B cell (primary cell): ENCODE results near the gene KDELR3. TPM values are rescaled to one million over a fixed set of nuclear protein-coding genes. Genes with fewer than 3 reads are reported as not detected.
A peak's percentile ranks its signal among the peaks of the same experiment; 100 is the strongest.

ENCODE experiments used
- ATAC-seq: fragments of 200-7000 bp; cut with Tn5 transposase; one replicate; pipeline ENCODE4 v1.10.0; 2021; ENCODE audit warnings: low read depth, mild to moderate bottlenecking, moderate number of reproducible peaks, moderate library complexity
- CTCF ChIA-PET: fragments of 350-600 bp; sonication (Branson Sonifier 250); formaldehyde crosslinking; loops from one replicate; lab custom pipeline; 2021; ENCODE audit warnings: antibody characterized with exemption, inconsistent platforms; lab: Charles Lee
- POLR2A ChIA-PET: fragments of 350-600 bp; sonication (Branson Sonifier 250); formaldehyde crosslinking; loops from one replicate; lab custom pipeline; 2021; ENCODE audit warnings: antibody characterized with exemption; lab: Charles Lee
- DNase-seq: peaks from one replicate; pipeline ENCODE4 v3.0.0; 2013
- H2AFZ ChIP-seq: 2 replicates; pipeline ENCODE4 v1.6.1; 2012; ENCODE audit warnings: mild to moderate bottlenecking, low read depth, low read length; ENCODE audit not compliant: insufficient read depth, poor library complexity, severe bottlenecking
- H3K27ac ChIP-seq, 2 donors: 1 replicate in 1 of 2; 2 replicates in 1 of 2; pipeline ENCODE4 v1.5.1; 2012 to 2013; ENCODE audit warnings: low read length in 2 of 2, mild to moderate bottlenecking in 2 of 2, moderate library complexity in 1 of 2
- H3K27me3 ChIP-seq, 4 experiments: fragments of 200-600 bp in 1 of 4; sonication (generic) in 1 of 4; replicated peaks in 1 of 4; 1 replicate in 2 of 4; 2 replicates in 2 of 4; pipeline versions ENCODE4 v1.6.1 to v1.7.0; 2013 to 2016; ENCODE audit warnings: low read length in 3 of 4, mild to moderate bottlenecking in 2 of 4, mixed read lengths in 1 of 4, moderate library complexity in 1 of 4; ENCODE audit not compliant: insufficient read depth in 4 of 4, control insufficient read depth in 3 of 4; ENCODE audit errors: control extremely low read depth in 1 of 4
- H3K36me3 ChIP-seq, 2 experiments: replicated peaks in 1 of 2; 1 replicate in 1 of 2; 2 replicates in 1 of 2; pipeline versions ENCODE4 v1.6.1 to v1.7.1; 2013; ENCODE audit warnings: low read length in 1 of 2; ENCODE audit not compliant: insufficient read depth in 2 of 2, control insufficient read depth in 1 of 2; ENCODE audit errors: control extremely low read depth in 1 of 2, extremely low read depth in 1 of 2
- H3K4me1 ChIP-seq, 2 donors: fragments of 200-600 bp in 1 of 2; sonication (generic) in 1 of 2; 1 replicate in 1 of 2; 2 replicates in 1 of 2; pipeline versions ENCODE4 v1.5.1 to v1.6.1; 2013 to 2017; ENCODE audit warnings: low read length in 2 of 2; ENCODE audit not compliant: control insufficient read depth in 2 of 2, insufficient read depth in 2 of 2
- H3K4me2 ChIP-seq: replicated peaks from 2 replicates; pipeline ENCODE3; 2012; ENCODE audit warnings: mild to moderate bottlenecking, low read depth, low read length; ENCODE audit not compliant: poor library complexity, severe bottlenecking
- H3K4me3 ChIP-seq, 5 experiments: fragments of 200-600 bp in 1 of 5; sonication (generic) in 1 of 5; 1 replicate in 3 of 5; 2 replicates in 2 of 5; pipeline versions ENCODE4 v1.5.1 to v1.7.0; 2011 to 2016; ENCODE audit warnings: low read length in 4 of 5, mild to moderate bottlenecking in 4 of 5, low read depth in 2 of 5, control low read depth in 1 of 5, moderate library complexity in 1 of 5; ENCODE audit not compliant: insufficient read depth in 1 of 5; ENCODE audit errors: control extremely low read depth in 1 of 5, extremely low read depth in 1 of 5
- H3K79me2 ChIP-seq: fragments of 200-600 bp; sonication (generic); one replicate; pipeline ENCODE4 v1.6.0; 2016; ENCODE audit warnings: low read length; ENCODE audit not compliant: control insufficient read depth, insufficient read depth
- H3K9ac ChIP-seq: fragments of 200-600 bp; sonication (generic); 2 replicates; pipeline ENCODE4 v1.6.1; 2017; ENCODE audit warnings: mild to moderate bottlenecking, low read length, moderate library complexity
- H3K9me3 ChIP-seq, 3 donors: one replicate each; pipeline versions ENCODE4 v1.6.1 to v1.7.1; 2013; ENCODE audit warnings: low read length in 2 of 3; ENCODE audit not compliant: control insufficient read depth in 2 of 3, insufficient read depth in 1 of 3; ENCODE audit errors: control extremely low read depth in 1 of 3
- H4K20me1 ChIP-seq: 2 replicates; pipeline ENCODE4 v1.6.0; 2012; ENCODE audit warnings: mild to moderate bottlenecking, low read length; ENCODE audit not compliant: insufficient read depth, control insufficient read depth, poor library complexity, severe bottlenecking
- H3K27ac Mint-ChIP-seq: one replicate; pipeline ENCODE4 v1.8.0; 2021; ENCODE audit warnings: mixed read lengths
- H3K27me3 Mint-ChIP-seq: one replicate; pipeline ENCODE4 v1.8.0; 2021; ENCODE audit warnings: mixed read lengths
- H3K4me1 Mint-ChIP-seq: one replicate; pipeline ENCODE4 v1.8.0; 2021; ENCODE audit warnings: mixed read lengths
- H3K4me3 Mint-ChIP-seq: one replicate; pipeline ENCODE4 v1.8.0; 2021; ENCODE audit warnings: mixed read lengths
- H3K9me3 Mint-ChIP-seq: one replicate; pipeline ENCODE4 v1.8.0; 2022; ENCODE audit warnings: mixed read lengths; ENCODE audit not compliant: insufficient read depth
- CTCF ChIP-seq: fragments of 200-600 bp; IDR thresholded peaks from one replicate; pipeline ENCODE4 v1.8.0; 2022; ENCODE audit warnings: antibody characterized with exemption, mild to moderate bottlenecking
- EZH2 ChIP-seq: IDR thresholded peaks from 2 replicates; pipeline ENCODE4 v1.6.1; 2012; ENCODE audit warnings: borderline replicate concordance, low read depth, mild to moderate bottlenecking, moderate library complexity, low read length; ENCODE audit not compliant: insufficient read depth, poor library complexity, severe bottlenecking
- WGBS: methylation state at CpG from one replicate; pipeline ENCODE4 v1.1.5; 2013; ENCODE audit warnings: missing lambda C conversion rate; ENCODE audit not compliant: insufficient coverage; 5-methylcytosine and 5-hydroxymethylcytosine counted together
- intact Hi-C: fragments of 100-400 bp; cut with micrococcal nuclease; formaldehyde crosslinking; loops from one replicate; pipeline ENCODE4 v1.10.0; 2022
- polyA plus RNA-seq: library from polyadenylated mRNA; depleted of rRNA; stranded (reverse); fragments of >200 nt; gene quantifications from 2 replicates; pipeline ENCODE4 v1.2.3, GENCODE V29; 2012
- total RNA-seq, 2 donors: library from RNA; stranded (reverse); fragments of 120-200 nt in 1 of 2; gene quantifications; 1 replicate in 1 of 2; 2 replicates in 1 of 2; pipeline versions ENCODE4 v1.2.3 to v1.2.4, GENCODE V29; 2013 to 2022

KDELR3 gene
- total and polyA plus RNA-seq, 2 donors (not counting 1 experiment from before 2014, with no cell fraction given), result not detected

- ChIA-PET POLR2A (no interaction called here), CTCF (interaction anchor here (0.9 kb wide), 1 partner anchor 129 kb away, joined by 3 read pairs; no protein-coding TSS in a partner anchor)
- Histone ChIP-seq H2AFZ (no peak overlapping the region), H3K4me1 (no peaks in the 10 kb centered on the region), H3K9me3 (no peaks in the 10 kb centered on the region), H3K9ac (no peak overlapping the region), H4K20me1 (no peaks in the 10 kb centered on the region), H3K79me2 (no peaks in the 10 kb centered on the region), H3K27ac (no peak overlapping the region), H3K4me2 (no peak overlapping the region), H3K27me3 (peaks cover 0 to 3% (median 0%) of the 10 kb centered on the region in 4 experiments), H3K36me3 (no peaks in the 10 kb centered on the region), H3K4me3 (no peak overlapping the region)
- WGBS, result 94% methylated on average over 13 of the region's 13 CpGs
- Mint-ChIP-seq H3K4me1 (no peaks in the 10 kb centered on the region), H3K27me3 (peaks cover 31% of the 10 kb centered on the region), H3K9me3 (no peaks in the 10 kb centered on the region), H3K4me3 (no peak overlapping the region), H3K27ac (peak overlapping the region; percentile 10)
- DNase-seq (no peak), ATAC-seq (no peak)
- TF ChIP-seq CTCF (no peak), EZH2 (no peak)
- intact Hi-C loops, result no loop called here
These were observed 24.8 kb upstream of the KDELR3 start for GRCh38 chr22:38442967-38443627.
